Endothelial cell of umbilical vein (primary cell): ENCODE results near the gene SRSF1. TPM values are rescaled to one million over a fixed set of nuclear protein-coding genes. Genes with fewer than 3 reads are reported as not detected.

Experiments used
- BruUV-seq: library from RNA; stranded (reverse); fragments of 400-500 nt; replicated peaks from 2 replicates; lab custom pipeline; 2021; lab: Mats Ljungman, UMichigan
- CTCF ChIA-PET: fragments of 300-600, 350-600 bp; sonication (Branson Sonifier 250); formaldehyde crosslinking; loops from one replicate; lab custom pipeline; 2021; ENCODE audit warnings: antibody characterized with exemption, inconsistent platforms; lab: Charles Lee
- POLR2A ChIA-PET: fragments of 300-600, 350-600 bp; sonication (Branson Sonifier 250); formaldehyde crosslinking; loops from one replicate; lab custom pipeline; 2021; ENCODE audit warnings: antibody characterized with exemption, inconsistent platforms; lab: Charles Lee
- DNase-seq: peaks from one replicate; pipeline ENCODE4 v3.0.0-alpha.2; 2011; ENCODE audit warnings: low read depth, low spot score
- FAIRE-seq: peaks from 2 replicates; lab custom pipeline; 2011; peaks lifted over from hg19 to GRCh38; lab: Jason Lieb, UNC
- H2AFZ ChIP-seq: 2 replicates; pipeline ENCODE4 v1.6.0; 2012; ENCODE audit warnings: low read depth, low read length, control low read depth, inconsistent platforms
- H3K27ac ChIP-seq: 2 replicates; pipeline ENCODE4 v1.5.1; 2011; ENCODE audit warnings: low read depth, mild to moderate bottlenecking, control low read depth, low read length, moderate library complexity; ENCODE audit not compliant: insufficient read depth
- H3K27me3 ChIP-seq, 2 experiments: 2 replicates each; pipeline versions ENCODE4 v1.6.0 to v1.6.1; 2011; ENCODE audit warnings: low read length in 2 of 2, mixed read lengths in 1 of 2; ENCODE audit not compliant: control insufficient read depth in 2 of 2, insufficient read depth in 2 of 2
- H3K36me3 ChIP-seq, 2 experiments: 2 replicates in 1 of 2; 3 replicates in 1 of 2; pipeline ENCODE4 v1.5.1; 2011; ENCODE audit warnings: low read length in 2 of 2, mild to moderate bottlenecking in 1 of 2, moderate library complexity in 1 of 2; ENCODE audit not compliant: control insufficient read depth in 2 of 2, insufficient read depth in 2 of 2; ENCODE audit errors: extremely low read depth in 1 of 2
- H3K4me1 ChIP-seq: 3 replicates; pipeline ENCODE4 v1.5.1; 2011; ENCODE audit warnings: mild to moderate bottlenecking, low read length; ENCODE audit not compliant: control insufficient read depth, insufficient read depth; ENCODE audit errors: extremely low read depth
- H3K4me2 ChIP-seq: 2 replicates; pipeline ENCODE4 v1.6.1; 2011; ENCODE audit warnings: low read length, control low read depth, mixed read lengths; ENCODE audit not compliant: insufficient read depth
- H3K4me3 ChIP-seq, 3 experiments: fragments of 200-600 bp in 1 of 3; sonication (generic), shearing (Covaris generic) in 1 of 3; replicated peaks in 1 of 3; 2 replicates each; pipeline ENCODE4 v1.5.1; 2011 to 2016; ENCODE audit warnings: control low read depth in 3 of 3, low read length in 3 of 3, mild to moderate bottlenecking in 2 of 3, inconsistent platforms in 1 of 3, low read depth in 1 of 3, moderate library complexity in 1 of 3; ENCODE audit not compliant: insufficient read depth in 1 of 3
- H3K79me2 ChIP-seq: 2 replicates; pipeline ENCODE4 v1.6.0; 2012; ENCODE audit warnings: low read length, inconsistent platforms; ENCODE audit not compliant: control insufficient read depth, insufficient read depth
- H3K9ac ChIP-seq: replicated peaks from 2 replicates; pipeline ENCODE3; 2011; ENCODE audit warnings: low read length, control low read depth; ENCODE audit not compliant: insufficient read depth; ENCODE audit errors: extremely low read depth
- H3K9me1 ChIP-seq: replicated peaks from 3 replicates; pipeline ENCODE4 v1.6.0; 2011; ENCODE audit warnings: mild to moderate bottlenecking, low read length; ENCODE audit not compliant: control insufficient read depth, insufficient read depth; ENCODE audit errors: extremely low read depth
- H3K9me3 ChIP-seq: replicated peaks from 2 replicates; pipeline ENCODE4 v1.5.1; 2012; ENCODE audit warnings: low read length, inconsistent platforms; ENCODE audit not compliant: control insufficient read depth, insufficient read depth
- H4K20me1 ChIP-seq: replicated peaks from 2 replicates; pipeline ENCODE3; 2011; ENCODE audit warnings: mild to moderate bottlenecking, low read length; ENCODE audit not compliant: control insufficient read depth, insufficient read depth; ENCODE audit errors: extremely low read depth
- CTCF ChIP-seq, 2 donors: IDR thresholded peaks; 1 replicate in 1 of 2; 2 replicates in 1 of 2; pipeline ENCODE4 v1.5.1; 2011; ENCODE audit warnings: low read length in 2 of 2, mild to moderate bottlenecking in 2 of 2, moderate library complexity in 2 of 2, control low read depth in 1 of 2, inconsistent platforms in 1 of 2, low read depth in 1 of 2; ENCODE audit not compliant: insufficient read depth in 1 of 2; ENCODE audit errors: extremely low read depth in 1 of 2
- EZH2 ChIP-seq: IDR thresholded peaks from 2 replicates; pipeline ENCODE4 v1.6.1; 2012; ENCODE audit warnings: borderline replicate concordance, low read depth, mild to moderate bottlenecking, moderate library complexity, low read length, inconsistent platforms; ENCODE audit not compliant: severe bottlenecking
- FOS ChIP-seq: IDR thresholded peaks from 2 replicates; pipeline ENCODE4 v1.6.1; 2011; ENCODE audit warnings: mild to moderate bottlenecking, low read length, moderate library complexity, borderline replicate concordance; ENCODE audit not compliant: insufficient read depth
- GATA2 ChIP-seq: IDR thresholded peaks from 2 replicates; pipeline ENCODE4 v1.7.0; 2011; ENCODE audit warnings: low read depth, mild to moderate bottlenecking, moderate library complexity, mixed read lengths, low read length; ENCODE audit not compliant: insufficient read length, insufficient read depth
- JUN ChIP-seq: IDR thresholded peaks from 2 replicates; pipeline ENCODE4 v1.6.1; 2011; ENCODE audit warnings: borderline replicate concordance, low read depth; ENCODE audit not compliant: insufficient read length, insufficient read depth
- MAX ChIP-seq: IDR thresholded peaks from 2 replicates; pipeline ENCODE4 v1.6.1; 2011; ENCODE audit not compliant: insufficient read depth, insufficient read length
- MYC ChIP-seq: IDR thresholded peaks from one replicate; pipeline ENCODE4 v1.6.1; 2011; ENCODE audit warnings: mild to moderate bottlenecking, low read depth, low read length
- POLR2A ChIP-seq: IDR thresholded peaks from 2 replicates; pipeline ENCODE4 v1.6.1; 2012; ENCODE audit warnings: low read depth, mild to moderate bottlenecking, control low read depth, low read length
- POLR2AphosphoS5 ChIP-seq: IDR thresholded peaks from 2 replicates; pipeline ENCODE4 v1.6.1; 2012; ENCODE audit warnings: low read depth, mild to moderate bottlenecking, control low read depth, low read length, moderate library complexity; ENCODE audit not compliant: insufficient read depth
- dilution Hi-C: fragments of 300-500 bp; cut with MboI; formaldehyde crosslinking; loops from one replicate; pipeline ENCODE4 v1.15.0; 2019; ENCODE audit warnings: low sequenced_read_pairs; ENCODE audit not compliant: extremely low pct_ligation_motif_present
- intact Hi-C: fragments of 100-400 bp; cut with micrococcal nuclease; formaldehyde crosslinking; loops from one replicate; pipeline ENCODE4 v1.10.0; 2022
- polyA plus RNA-seq, 4 experiments: library from polyadenylated mRNA; depleted of rRNA in 3 of 4; stranded (reverse) in 3 of 4; unstranded in 1 of 4; fragments of >200 nt; gene quantifications; 2 replicates each; pipeline versions ENCODE4 v1.2.1 to v1.2.3, GENCODE V29; 2011 to 2012; ENCODE audit warnings: missing spikeins in 1 of 4
- total RNA-seq: library from RNA; stranded (reverse); gene quantifications from 2 replicates; pipeline ENCODE4 v1.2.3, GENCODE V29; 2021

Gene SRSF1
- total and polyA plus RNA-seq, 2 donors (not counting 3 experiments of a cell fraction or from before 2014, with no cell fraction given): 133 to 316 TPM

- Histone ChIP-seq H3K36me3 (peaks cover 13 to 34% of the 10 kb centered on the region in 2 experiments), H3K79me2 (peaks cover 58% of the 10 kb centered on the region), H4K20me1 (peaks cover 6% of the 10 kb centered on the region), H3K4me2 (peak overlapping the region; percentile 85), H3K9me1 (no peaks in the 10 kb centered on the region), H3K4me1 (peaks cover 41% of the 10 kb centered on the region), H3K9ac (no peak overlapping the region), H2AFZ (no peak overlapping the region), H3K27ac (no peak overlapping the region), H3K4me3 (no peak overlapping the region), H3K27me3 (no peaks in the 10 kb centered on the region), H3K9me3 (no peaks in the 10 kb centered on the region)
- intact Hi-C loops (no loop called here), dilution Hi-C loops (no loop called here)
- TF ChIP-seq JUN (no peak), POLR2AphosphoS5 (no peak), CTCF (IDR thresholded peaks at IDR 0.05; ENCODE audit: extremely low read depth in 1 of 2, insufficient read depth in 1 of 2, low read depth in 1 of 2, low read length in 2 of 2) (no peak), FOS (no peak), GATA2 (no peak), MYC (no peak), POLR2A (no peak), EZH2 (no peak), MAX (no peak)
- CTCF ChIA-PET: interaction anchor here (1.1 to 15.8 kb wide), 3 partner anchors 147 to 760 kb away, joined by 3 to 584 read pairs (median 5); partner anchors contain the start of gene MRPS23
- BruUV-seq: no TSS peak
- POLR2A ChIA-PET: no interaction called here
- no peak for DNase-seq
- FAIRE-seq: no peak
These were observed 4.1 kb downstream of the SRSF1 start for GRCh38 chr17:58002973-58003372.
